Heart left ventricle (tissue), 16 donors: ENCODE data around the gene ABCC3. TPM values are rescaled to one million over a fixed set of nuclear protein-coding genes. Genes with fewer than 3 reads are reported as not detected.

Source experiments
- ATAC-seq, 4 donors: fragments of 200-7000 bp; cut with Tn5 transposase; one replicate each; pipeline ENCODE4 v1.9.1; 2020 to 2022; ENCODE audit warnings: moderate library complexity in 4 of 4, mild to moderate bottlenecking in 3 of 4, moderate number of reproducible peaks in 1 of 4
- DNase-seq, 5 donors: peaks; one replicate each; pipeline ENCODE4 v3.0.0-alpha.2; 2020
- H3K27ac ChIP-seq, 12 donors: fragments of 200-600 bp; sonication (generic) in 4 of 12; one replicate each; pipeline versions ENCODE4 v1.5.0 to v1.8.0; 2016 to 2022; ENCODE audit warnings: mild to moderate bottlenecking in 2 of 12
- H3K27me3 ChIP-seq, 9 donors: fragments of 200-600 bp; sonication (generic) in 2 of 9; one replicate each; pipeline versions ENCODE4 v1.5.1 to v1.8.0; 2016 to 2022; ENCODE audit warnings: mild to moderate bottlenecking in 3 of 9
- H3K36me3 ChIP-seq, 9 donors: fragments of 200-600 bp; sonication (generic) in 2 of 9; one replicate each; pipeline versions ENCODE4 v1.5.0 to v1.8.0; 2018 to 2022; ENCODE audit warnings: mild to moderate bottlenecking in 2 of 9
- H3K4me1 ChIP-seq, 12 donors: fragments of 200-600 bp; sonication (generic) in 4 of 12; one replicate each; pipeline versions ENCODE4 v1.5.0 to v1.8.0; 2016 to 2022; ENCODE audit warnings: mild to moderate bottlenecking in 3 of 12
- H3K4me3 ChIP-seq, 12 donors: fragments of 200-600 bp; sonication (generic) in 4 of 12; one replicate each; pipeline versions ENCODE4 v1.5.0 to v1.8.0; 2017 to 2022; ENCODE audit warnings: mild to moderate bottlenecking in 9 of 12, moderate library complexity in 4 of 12
- H3K9me3 ChIP-seq, 12 donors: fragments of 200-600 bp; sonication (generic) in 4 of 12; one replicate each; pipeline versions ENCODE4 v1.5.0 to v1.8.0; 2016 to 2022; ENCODE audit warnings: mild to moderate bottlenecking in 1 of 12
- CTCF ChIP-seq, 12 donors: fragments of 200-600 bp; sonication (generic) in 4 of 12; IDR thresholded peaks; one replicate each; pipeline versions ENCODE4 v1.5.0 to v1.8.0; 2018 to 2022; ENCODE audit warnings: antibody characterized with exemption in 12 of 12, mild to moderate bottlenecking in 5 of 12
- POLR2A ChIP-seq, 2 donors: fragments of 450-650 bp; IDR thresholded peaks; one replicate each; pipeline ENCODE4 v1.6.1; 2017; ENCODE audit warnings: antibody characterized with exemption in 2 of 2, mild to moderate bottlenecking in 2 of 2, moderate library complexity in 2 of 2
- WGBS, 4 donors: extraction: QIAGEN DNeasy Blood & Tissue Kit in 2 of 4; methylation state at CpG; one replicate each; pipeline versions ENCODE4 v1.1.5 to v1.1.7; 2013 to 2018; 5-methylcytosine and 5-hydroxymethylcytosine counted together
- intact Hi-C, 10 donors: fragments of 100-400 bp; cut with DNase I; formaldehyde crosslinking; loops; one replicate each; pipeline versions ENCODE4 v1.11.1 to v1.14.2; 2022
- polyA plus RNA-seq, 2 donors: library from polyadenylated mRNA; stranded (reverse); fragments of 200-250 nt; gene quantifications; one replicate each; pipeline ENCODE4 v1.2.3, GENCODE V29; 2013
- total RNA-seq, 9 donors: library from RNA; depleted of rRNA in 2 of 9; stranded (reverse); fragments of >200 nt in 2 of 9; fragmentation: NEBNext Ultra II Directional in 3 of 9; extraction: Animal tissue kit (Norgen Biotek cat#: 25700) in 3 of 9; gene quantifications; one replicate each; pipeline versions ENCODE4 v1.1.0 to v1.2.4, GENCODE V29; 2016 to 2023
- donor health status: ischemic (EF 13 %, LVEDD 7.1; RV severe dilation, severe dysfunction).
- donor health status: healthy with polysubstance abuse.
- donor health status: DM: no; HTN: yes; CAD: no.
- donor health status: DM: no; HTN: no; CAD: no.
- donor health status: ischemic (EF 25% LVEDD 6.9; RV normal size, moderate dysfunction).
- donor health status: ischemic (EF 25% LVEDD 5.7; RV mildly dilated, moderate dysfunction).
- donor health status: healthy.
- donor health status: DM: yes; HTN: yes; CAD: no.
- donor health status: ischemic (EF 35%, LVEDD 5.7; RV mildly dilated, moderate dysfunction).
- donor health status: nonischemic (EF 11% LVEDD 7.7; RV severe dilation, severe dysfunction).
- donor health status: DM: yes; HTN: yes; CAD: no.
- donor health status: PGD.
- donor health status: ischemic (EF 29% LVEDD 5.4; RV normal size, mild dysfunction).
- donor health status: nonischemic (EF 23%, LVEDD 6.1; RV moderate dilation, normal function).

Gene ABCC3
- total and polyA plus RNA-seq, 11 donors, result 0.20 to 21.6 (median 1.3) TPM; not detected in 1

- ATAC-seq (no peak), DNase-seq (peak in 1 of 5 donors; percentile 11)
- Histone ChIP-seq H3K9me3 (no peaks in the 10 kb centered on the region), H3K27me3 (peaks cover 6 to 65% (median 31%) of the 10 kb centered on the region in 9 donors), H3K36me3 (no peaks in the 10 kb centered on the region), H3K27ac (no peak overlapping the region), H3K4me3 (no peak overlapping the region), H3K4me1 (peaks cover 0 to 25% (median 8%) of the 10 kb centered on the region in 12 donors)
- intact Hi-C loops, result loop anchor here in 8 of 10 donors (2.0 to 5.0 kb wide), 4 partner anchors 46 to 51 kb away; no protein-coding TSS in a partner anchor
- 58 to 71% (median 64%) methylated on average over 10 to 11 of the region's 11 CpGs for WGBS, 4 donors
- TF ChIP-seq CTCF (IDR thresholded peaks at IDR 0.05) (no peak), POLR2A (IDR thresholded peaks at IDR 0.05) (no peak)
Measured at GRCh38 chr17:50631195-50631907, 3.3 kb upstream of the ABCC3 start.

GRCh38 chr17:50631908-50632571, 2.6 kb upstream of the ABCC3 start:
- Histone ChIP-seq H3K36me3 (no peaks in the 10 kb centered on the region), H3K9me3 (no peaks in the 10 kb centered on the region), H3K27me3 (peaks cover 6 to 64% (median 31%) of the 10 kb centered on the region in 9 donors), H3K4me1 (peaks cover 0 to 23% (median 8%) of the 10 kb centered on the region in 12 donors), H3K27ac (no peak overlapping the region), H3K4me3 (no peak overlapping the region)
- intact Hi-C loops, result loop anchor here in 8 of 10 donors (2.0 to 5.0 kb wide), 4 partner anchors 45 to 51 kb away; no protein-coding TSS in a partner anchor
- DNase-seq (peak in 1 of 5 donors; percentile 20), ATAC-seq (no peak)
- WGBS, 4 donors, result 78 to 88% (median 82%) methylated on average over 9 of the region's 9 CpGs
- TF ChIP-seq POLR2A (IDR thresholded peaks at IDR 0.05) (no peak), CTCF (IDR thresholded peaks at IDR 0.05) (no peak)

- Histone ChIP-seq H3K27me3 (peaks cover 6 to 61% (median 31%) of the 10 kb centered on the region in 9 donors), H3K36me3 (no peaks in the 10 kb centered on the region), H3K9me3 (no peaks in the 10 kb centered on the region), H3K4me3 (no peak overlapping the region), H3K27ac (no peak overlapping the region), H3K4me1 (peaks cover 0 to 26% (median 8%) of the 10 kb centered on the region in 12 donors)
- intact Hi-C loops, result loop anchor here in 4 of 10 donors (5.0 kb wide), 2 partner anchors 45 to 50 kb away; no protein-coding TSS in a partner anchor
- 89 to 95% (median 93%) methylated on average over 3 to 5 of the region's 5 CpGs for WGBS, 4 donors
- ATAC-seq (no peak), DNase-seq (no peak)
- TF ChIP-seq POLR2A (IDR thresholded peaks at IDR 0.05) (no peak), CTCF (IDR thresholded peaks at IDR 0.05) (no peak)
Measured at GRCh38 chr17:50632637-50633036, 2.0 kb upstream of the ABCC3 start.

- no peak overlapping the region for H3K27ac ChIP-seq
- no peak overlapping the region for H3K4me3 ChIP-seq
- ATAC-seq, result no peak
- H3K9me3 ChIP-seq, result no peaks in the 10 kb centered on the region
- TF ChIP-seq POLR2A (IDR thresholded peaks at IDR 0.05) (no peak), CTCF (IDR thresholded peaks at IDR 0.05) (no peak)
- intact Hi-C loops, result loop anchor here in 5 of 10 donors (2.0 to 5.0 kb wide), 3 partner anchors 43 to 49 kb away; no protein-coding TSS in a partner anchor
- WGBS, 4 donors, result 90 to 95% (median 94%) methylated on average over 9 of the region's 9 CpGs
- H3K4me1 ChIP-seq, result peaks cover 2 to 36% (median 10%) of the 10 kb centered on the region in 12 donors
- DNase-seq, result no peak
- no peaks in the 10 kb centered on the region for H3K36me3 ChIP-seq
- H3K27me3 ChIP-seq, result peaks cover 6 to 52% (median 31%) of the 10 kb centered on the region in 9 donors
Measured at GRCh38 chr17:50633683-50634082, 998 bp upstream of the ABCC3 start.
